ENCODE data around the gene SGF29.
"Not testable (repeated sequence)": the region's sequence is repeated elsewhere in the genome, so short reads cannot be mapped to it uniquely, and the experiment has no call there.

Gene SGF29

GRCh38 chr16:28615486-28616223 lies 61.9 kb downstream of the SGF29 start:
- peak; percentile 50 for DNase-seq (ENCODE audit: low read depth)
- H3K4me3 ChIP-seq (ENCODE audit: low read depth, low read length) = not testable (repeated sequence)
- peak; percentile 64 for TF ChIP-seq CTCF (conservative IDR thresholded peaks at IDR 0.05; ENCODE audit: low read depth, low read length)

GRCh38 chr16:28616224-28616577 lies 62.5 kb downstream of the SGF29 start:
- not testable (repeated sequence) for DNase-seq (ENCODE audit: low read depth); H3K4me3 ChIP-seq (ENCODE audit: low read depth, low read length)

- TF ChIP-seq CTCF (conservative IDR thresholded peaks at IDR 0.05; ENCODE audit: low read depth, low read length) = no peak
These were observed 62.9 kb downstream of the SGF29 start for GRCh38 chr16:28616636-28617035.

GRCh38 chr16:28617874-28618273 lies 64.2 kb downstream of the SGF29 start:
- DNase-seq (ENCODE audit: low read depth) = no peak

More at GRCh38 chr16:28616636-28617035, 62.9 kb downstream of the SGF29 start:
- no peak overlapping the region for H3K4me3 ChIP-seq (ENCODE audit: low read depth, low read length)
- DNase-seq (ENCODE audit: low read depth) = no peak

GRCh38 chr16:28620316-28620715 lies 66.6 kb downstream of the SGF29 start:
- not testable (repeated sequence) for H3K4me3 ChIP-seq (ENCODE audit: low read depth, low read length); DNase-seq (ENCODE audit: low read depth)

More at GRCh38 chr16:28617874-28618273, 64.2 kb downstream of the SGF29 start:
- H3K4me3 ChIP-seq (ENCODE audit: low read depth, low read length) = no peak overlapping the region
- TF ChIP-seq CTCF (conservative IDR thresholded peaks at IDR 0.05; ENCODE audit: low read depth, low read length) = no peak

- DNase-seq (ENCODE audit: low read depth) = no peak
- no peak overlapping the region for H3K4me3 ChIP-seq (ENCODE audit: low read depth, low read length)
- TF ChIP-seq CTCF (conservative IDR thresholded peaks at IDR 0.05; ENCODE audit: low read depth, low read length) = no peak
These were observed 67.9 kb downstream of the SGF29 start for GRCh38 chr16:28621481-28622155.

- peak overlapping the region; percentile 46 for H3K4me3 ChIP-seq (ENCODE audit: low read depth, low read length)
- DNase-seq (ENCODE audit: low read depth) = not testable (repeated sequence)
These were observed 68.9 kb downstream of the SGF29 start for GRCh38 chr16:28622532-28623171.

GRCh38 chr16:28623172-28623711 lies 69.5 kb downstream of the SGF29 start:
- no peak for TF ChIP-seq CTCF (conservative IDR thresholded peaks at IDR 0.05; ENCODE audit: low read depth, low read length)
- peak; percentile 14 for DNase-seq (ENCODE audit: low read depth)
- H3K4me3 ChIP-seq (ENCODE audit: low read depth, low read length) = peak overlapping the region; percentile 46

GRCh38 chr16:28630905-28631304 lies 77.2 kb downstream of the SGF29 start:
- H3K4me3 ChIP-seq (ENCODE audit: low read depth, low read length); DNase-seq (ENCODE audit: low read depth): not testable (repeated sequence)

- DNase-seq (ENCODE audit: low read depth) = peak; percentile 58
- not testable (repeated sequence) for H3K4me3 ChIP-seq (ENCODE audit: low read depth, low read length)
These were observed 82.5 kb downstream of the SGF29 start for GRCh38 chr16:28636093-28636823.

- not testable (repeated sequence) for DNase-seq (ENCODE audit: low read depth); H3K4me3 ChIP-seq (ENCODE audit: low read depth, low read length)
These were observed 84.0 kb downstream of the SGF29 start, which contains the start of gene NPIPB8 for GRCh38 chr16:28637765-28638164. TSS of gene NPIPB8 (plus strand) at chr16:28638065. CDS start at chr16:28638361, 296 bp downstream.
